Retina (tissue), 1 donor: Measurements from ENCODE around the gene IZUMO1.
"Not testable (repeated sequence)": the region's sequence is repeated elsewhere in the genome, so short reads cannot be mapped to it uniquely, and the experiment has no call there.

Source experiments
- DNase-seq: peaks from one replicate; pipeline ENCODE4 v3.0.0-alpha.2; 2016

The IZUMO1 gene

GRCh38 chr19:48735031-48735615, 11.6 kb downstream of the IZUMO1 start:
- peak; percentile 66 for DNase-seq

- DNase-seq = no peak
Observed at GRCh38 chr19:48734625-48735024, 12.1 kb downstream of the IZUMO1 start.

GRCh38 chr19:48731452-48731851, 15.3 kb downstream of the IZUMO1 start:
- DNase-seq = no peak

- peak; percentile 31 for DNase-seq
Observed at GRCh38 chr19:48728911-48729664, 17.6 kb downstream of the IZUMO1 start.

- no peak for DNase-seq
Observed at GRCh38 chr19:48726556-48726955, 20.2 kb downstream of the IZUMO1 start.

- DNase-seq = peak; percentile 62
Observed at GRCh38 chr19:48724796-48725753, 21.6 kb downstream of the IZUMO1 start.

GRCh38 chr19:48722196-48722708, 24.5 kb downstream of the IZUMO1 start:
- no peak for DNase-seq

GRCh38 chr19:48720613-48721296, 26.0 kb downstream of the IZUMO1 start:
- DNase-seq = peak; percentile 99

GRCh38 chr19:48720251-48720612, 26.5 kb downstream of the IZUMO1 start:
- no peak for DNase-seq

- DNase-seq = no peak
Observed at GRCh38 chr19:48719263-48720171, 27.2 kb downstream of the IZUMO1 start, which contains the start of gene MAMSTR. Gene MAMSTR (minus strand): TSS chr19:48719725. CDS start chr19:48719031, 694 bp downstream.

GRCh38 chr19:48718711-48719231, 27.9 kb downstream of the IZUMO1 start:
- DNase-seq = peak; percentile 32

GRCh38 chr19:48718106-48718505, 28.6 kb downstream of the IZUMO1 start:
- DNase-seq = not testable (repeated sequence)

GRCh38 chr19:48716562-48717291, 30.0 kb downstream of the IZUMO1 start:
- DNase-seq = peak; percentile 79

GRCh38 chr19:48715681-48716171, 31.0 kb downstream of the IZUMO1 start:
- DNase-seq = peak; percentile 24

- DNase-seq = peak; percentile 12
Observed at GRCh38 chr19:48714759-48715675, 31.7 kb downstream of the IZUMO1 start.

- peak; percentile 98 for DNase-seq
Observed at GRCh38 chr19:48713864-48714755, 32.6 kb downstream of the IZUMO1 start.

- DNase-seq = peak; percentile 40
Observed at GRCh38 chr19:48713041-48713863, 33.5 kb downstream of the IZUMO1 start.
